SK-N-SH (cell line): Measurements from ENCODE around the gene FAT2.

Experiments used
- CTCF ChIP-seq: fragments of 200-600 bp; sonication (generic); IDR thresholded peaks from 2 replicates; pipeline ENCODE4 v1.6.1; 2017; ENCODE audit warnings: antibody characterized with exemption, mild to moderate bottlenecking, moderate library complexity
- EP300 ChIP-seq, 2 experiments: IDR thresholded peaks; 2 replicates each; pipeline versions ENCODE4 v1.4.0 to v1.6.1; 2012; ENCODE audit warnings: borderline replicate concordance in 1 of 2, low read depth in 1 of 2, low read length in 1 of 2
- JUND ChIP-seq: IDR thresholded peaks from 2 replicates; pipeline ENCODE4 v1.4.0; 2012
- NRF1 ChIP-seq: IDR thresholded peaks from 2 replicates; pipeline ENCODE4 v1.6.1; 2012; ENCODE audit warnings: low read depth, mild to moderate bottlenecking, low read length
- RCOR1 ChIP-seq: fragments of 150-350 bp; IDR thresholded peaks from 2 replicates; pipeline ENCODE4 v1.6.1; 2017; ENCODE audit warnings: antibody characterized with exemption, low read length
- TAF1 ChIP-seq: IDR thresholded peaks from 2 replicates; pipeline ENCODE4 v1.6.1; 2012; ENCODE audit warnings: low read depth, mild to moderate bottlenecking, low read length, moderate library complexity, borderline replicate concordance
- USF2 ChIP-seq: fragments of 150-350 bp; IDR thresholded peaks from 2 replicates; pipeline ENCODE4 v1.6.1; 2017; ENCODE audit warnings: antibody characterized with exemption, low read length, low read depth, borderline replicate concordance
- TF ChIP-seq, protein P1 (sequence below): IDR thresholded peaks from 2 replicates; pipeline ENCODE4 v1.4.0; 2012; ENCODE audit warnings: low read depth, borderline replicate concordance

DNA sequence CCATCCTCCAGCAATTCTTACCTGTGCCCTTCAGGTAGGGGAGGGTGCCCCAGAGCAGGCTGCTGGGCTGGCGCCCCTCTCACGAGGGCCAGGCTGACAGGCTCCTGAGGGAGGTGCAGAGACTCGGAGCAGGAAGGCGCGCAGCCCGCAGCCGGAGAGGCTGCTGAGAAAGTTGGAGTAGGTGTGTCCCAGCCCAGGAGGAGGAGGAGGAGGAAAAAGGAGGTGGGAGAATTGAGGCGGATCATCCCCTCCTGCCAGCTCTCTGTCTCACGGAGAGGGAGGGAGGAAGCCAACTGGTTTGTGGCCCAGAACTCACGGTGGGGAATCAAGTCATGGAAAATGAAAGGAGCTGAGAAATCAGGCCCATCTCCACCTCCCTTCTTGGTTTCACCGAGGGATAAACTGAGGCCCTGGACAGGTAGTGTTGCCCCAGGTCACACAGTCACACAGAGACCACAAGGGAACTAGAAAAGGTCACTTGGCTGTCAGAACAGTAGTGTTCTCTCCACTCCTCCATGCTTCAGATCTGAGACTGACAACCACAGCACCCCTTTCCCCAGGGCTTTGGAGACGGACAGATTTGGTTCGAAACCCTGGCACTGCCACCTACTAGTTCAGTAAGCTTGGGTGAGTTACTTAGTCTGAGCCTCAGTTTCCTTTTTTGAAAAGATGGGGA is at the start of gene FAT2:
- TF ChIP-seq, protein P1, sequence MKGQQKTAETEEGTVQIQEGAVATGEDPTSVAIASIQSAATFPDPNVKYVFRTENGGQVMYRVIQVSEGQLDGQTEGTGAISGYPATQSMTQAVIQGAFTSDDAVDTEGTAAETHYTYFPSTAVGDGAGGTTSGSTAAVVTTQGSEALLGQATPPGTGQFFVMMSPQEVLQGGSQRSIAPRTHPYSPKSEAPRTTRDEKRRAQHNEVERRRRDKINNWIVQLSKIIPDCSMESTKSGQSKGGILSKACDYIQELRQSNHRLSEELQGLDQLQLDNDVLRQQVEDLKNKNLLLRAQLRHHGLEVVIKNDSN = no peak
- TF ChIP-seq CTCF (no peak), TAF1 (no peak), NRF1 (no peak), JUND (no peak), RCOR1 (no peak), EP300 (IDR thresholded peaks at IDR 0.05; ENCODE audit: borderline replicate concordance in 1 of 2, low read depth in 1 of 2, low read length in 1 of 2) (no peak), USF2 (no peak)
